ENCODE measurements around the gene IL1RN.

The IL1RN gene

GRCh38 chr2:113126845-113127645 is at the start of gene IL1RN:
TSS of gene IL1RN (plus strand) at chr2:113127598. CDS start at chr2:113127625, 27 bp downstream.
- H3K27me3 ChIP-seq (ENCODE audit: insufficient read depth, low read length) = 0 out of 2 replicates have a peak, but pooled peaks cover 3% of the 10 kb centered on the region
- H3K4me3 ChIP-seq (ENCODE audit: low read depth, low read length) = no peak within 1 kb of the TSS
- no peak within 1 kb of the TSS for H2AFZ ChIP-seq (ENCODE audit: low read length, unreplicated experiment)
- H3K36me3 ChIP-seq (ENCODE audit: insufficient read depth, low read length) = no peaks in the 10 kb centered on the region
- H3K27ac ChIP-seq (ENCODE audit: low read depth, low read length) = no peak within 1 kb of the TSS
- H3K4me1 ChIP-seq (ENCODE audit: control insufficient read depth, insufficient read depth, low read length, unreplicated experiment) = peaks cover 20% of the 10 kb centered on the region
- no peaks in the 10 kb centered on the region for H3K79me2 ChIP-seq (ENCODE audit: control insufficient read depth, insufficient read depth, low read length, unreplicated experiment)

GRCh38 chr2:113077921-113078320 is 49.5 kb upstream of the IL1RN start:
- peaks cover 12% of the 10 kb centered on the region for H3K4me1 ChIP-seq (ENCODE audit: control insufficient read depth, insufficient read depth, low read length, unreplicated experiment)
- H3K79me2 ChIP-seq (ENCODE audit: control insufficient read depth, insufficient read depth, low read length, unreplicated experiment) = no peaks in the 10 kb centered on the region
- H3K4me3 ChIP-seq (ENCODE audit: low read depth, low read length) = no peak overlapping the region
- H3K27me3 ChIP-seq (ENCODE audit: insufficient read depth, low read length) = peaks cover 35% of the 10 kb centered on the region
- H3K27ac ChIP-seq (ENCODE audit: low read depth, low read length) = no peak overlapping the region
- H3K36me3 ChIP-seq (ENCODE audit: insufficient read depth, low read length) = no peaks in the 10 kb centered on the region
- H2AFZ ChIP-seq (ENCODE audit: low read length, unreplicated experiment) = no peak overlapping the region

GRCh38 chr2:113078350-113078839 is 49.0 kb upstream of the IL1RN start:
- Histone ChIP-seq H3K4me1 (ENCODE audit: control insufficient read depth, insufficient read depth, low read length, unreplicated experiment) (peaks cover 12% of the 10 kb centered on the region), H3K4me3 (ENCODE audit: low read depth, low read length) (no peak overlapping the region), H2AFZ (ENCODE audit: low read length, unreplicated experiment) (no peak overlapping the region), H3K36me3 (ENCODE audit: insufficient read depth, low read length) (no peaks in the 10 kb centered on the region), H3K79me2 (ENCODE audit: control insufficient read depth, insufficient read depth, low read length, unreplicated experiment) (no peaks in the 10 kb centered on the region), H3K27me3 (ENCODE audit: insufficient read depth, low read length) (peaks cover 30% of the 10 kb centered on the region), H3K27ac (ENCODE audit: low read depth, low read length) (no peak overlapping the region)

- H3K79me2 ChIP-seq (ENCODE audit: control insufficient read depth, insufficient read depth, low read length, unreplicated experiment) = no peaks in the 10 kb centered on the region
- H3K27me3 ChIP-seq (ENCODE audit: insufficient read depth, low read length) = peaks cover 30% of the 10 kb centered on the region
- H3K36me3 ChIP-seq (ENCODE audit: insufficient read depth, low read length) = no peaks in the 10 kb centered on the region
- no peak overlapping the region for H3K4me3 ChIP-seq (ENCODE audit: low read depth, low read length)
- peaks cover 12% of the 10 kb centered on the region for H3K4me1 ChIP-seq (ENCODE audit: control insufficient read depth, insufficient read depth, low read length, unreplicated experiment)
- H3K27ac ChIP-seq (ENCODE audit: low read depth, low read length) = no peak overlapping the region
- no peak overlapping the region for H2AFZ ChIP-seq (ENCODE audit: low read length, unreplicated experiment)
Observed at GRCh38 chr2:113079131-113079530, 48.3 kb upstream of the IL1RN start.

GRCh38 chr2:113080134-113080533 is 47.3 kb upstream of the IL1RN start:
- Histone ChIP-seq H3K36me3 (ENCODE audit: insufficient read depth, low read length) (no peaks in the 10 kb centered on the region), H3K4me1 (ENCODE audit: control insufficient read depth, insufficient read depth, low read length, unreplicated experiment) (peaks cover 12% of the 10 kb centered on the region), H3K27ac (ENCODE audit: low read depth, low read length) (no peak overlapping the region), H3K4me3 (ENCODE audit: low read depth, low read length) (no peak overlapping the region), H2AFZ (ENCODE audit: low read length, unreplicated experiment) (no peak overlapping the region), H3K79me2 (ENCODE audit: control insufficient read depth, insufficient read depth, low read length, unreplicated experiment) (no peaks in the 10 kb centered on the region), H3K27me3 (ENCODE audit: insufficient read depth, low read length) (peaks cover 32% of the 10 kb centered on the region)

GRCh38 chr2:113081488-113082210 is 45.7 kb upstream of the IL1RN start:
- Histone ChIP-seq H3K4me3 (ENCODE audit: low read depth, low read length) (no peak overlapping the region), H3K79me2 (ENCODE audit: control insufficient read depth, insufficient read depth, low read length, unreplicated experiment) (no peaks in the 10 kb centered on the region), H3K36me3 (ENCODE audit: insufficient read depth, low read length) (no peaks in the 10 kb centered on the region), H3K4me1 (ENCODE audit: control insufficient read depth, insufficient read depth, low read length, unreplicated experiment) (peaks cover 12% of the 10 kb centered on the region), H3K27me3 (ENCODE audit: insufficient read depth, low read length) (peaks cover 22% of the 10 kb centered on the region), H3K27ac (ENCODE audit: low read depth, low read length) (no peak overlapping the region), H2AFZ (ENCODE audit: low read length, unreplicated experiment) (no peak overlapping the region)

- H3K27me3 ChIP-seq (ENCODE audit: insufficient read depth, low read length) = peaks cover 36% of the 10 kb centered on the region
- no peak overlapping the region for H3K27ac ChIP-seq (ENCODE audit: low read depth, low read length)
- no peak overlapping the region for H3K4me3 ChIP-seq (ENCODE audit: low read depth, low read length)
- H2AFZ ChIP-seq (ENCODE audit: low read length, unreplicated experiment) = no peak overlapping the region
- no peaks in the 10 kb centered on the region for H3K79me2 ChIP-seq (ENCODE audit: control insufficient read depth, insufficient read depth, low read length, unreplicated experiment)
- H3K4me1 ChIP-seq (ENCODE audit: control insufficient read depth, insufficient read depth, low read length, unreplicated experiment) = peaks cover 7% of the 10 kb centered on the region
- H3K36me3 ChIP-seq (ENCODE audit: insufficient read depth, low read length) = no peaks in the 10 kb centered on the region
Observed at GRCh38 chr2:113083296-113083695, 44.1 kb upstream of the IL1RN start.

GRCh38 chr2:113084249-113085000 is 43.0 kb upstream of the IL1RN start:
- no peaks in the 10 kb centered on the region for H3K36me3 ChIP-seq (ENCODE audit: insufficient read depth, low read length)
- no peak overlapping the region for H3K27ac ChIP-seq (ENCODE audit: low read depth, low read length)
- no peak overlapping the region for H2AFZ ChIP-seq (ENCODE audit: low read length, unreplicated experiment)
- H3K27me3 ChIP-seq (ENCODE audit: insufficient read depth, low read length) = peaks cover 47% of the 10 kb centered on the region
- no peaks in the 10 kb centered on the region for H3K79me2 ChIP-seq (ENCODE audit: control insufficient read depth, insufficient read depth, low read length, unreplicated experiment)
- H3K4me3 ChIP-seq (ENCODE audit: low read depth, low read length) = no peak overlapping the region
- no peaks in the 10 kb centered on the region for H3K4me1 ChIP-seq (ENCODE audit: control insufficient read depth, insufficient read depth, low read length, unreplicated experiment)

GRCh38 chr2:113085542-113085941 is 41.9 kb upstream of the IL1RN start:
- no peaks in the 10 kb centered on the region for H3K79me2 ChIP-seq (ENCODE audit: control insufficient read depth, insufficient read depth, low read length, unreplicated experiment)
- no peaks in the 10 kb centered on the region for H3K4me1 ChIP-seq (ENCODE audit: control insufficient read depth, insufficient read depth, low read length, unreplicated experiment)

GRCh38 chr2:113088213-113088992 is 39.0 kb upstream of the IL1RN start:
- no peak overlapping the region for H2AFZ ChIP-seq (ENCODE audit: low read length, unreplicated experiment)
- H3K27me3 ChIP-seq (ENCODE audit: insufficient read depth, low read length) = peaks cover 77% of the 10 kb centered on the region
- no peaks in the 10 kb centered on the region for H3K36me3 ChIP-seq (ENCODE audit: insufficient read depth, low read length)
- H3K27ac ChIP-seq (ENCODE audit: low read depth, low read length) = no peak overlapping the region
- H3K4me1 ChIP-seq (ENCODE audit: control insufficient read depth, insufficient read depth, low read length, unreplicated experiment) = no peaks in the 10 kb centered on the region
- no peaks in the 10 kb centered on the region for H3K79me2 ChIP-seq (ENCODE audit: control insufficient read depth, insufficient read depth, low read length, unreplicated experiment)
- H3K4me3 ChIP-seq (ENCODE audit: low read depth, low read length) = no peak overlapping the region

More at GRCh38 chr2:113085542-113085941, 41.9 kb upstream of the IL1RN start:
- Histone ChIP-seq H3K27ac (ENCODE audit: low read depth, low read length) (no peak overlapping the region), H3K27me3 (ENCODE audit: insufficient read depth, low read length) (peaks cover 58% of the 10 kb centered on the region), H3K4me3 (ENCODE audit: low read depth, low read length) (no peak overlapping the region), H2AFZ (ENCODE audit: low read length, unreplicated experiment) (no peak overlapping the region), H3K36me3 (ENCODE audit: insufficient read depth, low read length) (no peaks in the 10 kb centered on the region)
